CD14-positive monocyte (primary cell): Measurements from ENCODE around the gene ANKRD13D. TPM values are rescaled to one million over a fixed set of nuclear protein-coding genes. Genes with fewer than 3 reads are reported as not detected.

Experiments
- DNase-seq, 3 donors: peaks; one replicate each; pipeline ENCODE4 v3.0.0-alpha.2; 2011 to 2022
- H2AFZ ChIP-seq: 2 replicates; pipeline ENCODE4 v1.6.0; 2012; ENCODE audit warnings: mild to moderate bottlenecking, low read depth, low read length, inconsistent platforms; ENCODE audit not compliant: insufficient read depth, poor library complexity, severe bottlenecking
- H3K27ac ChIP-seq, 2 donors: 1 replicate in 1 of 2; 2 replicates in 1 of 2; pipeline ENCODE4 v1.5.1; 2012 to 2013; ENCODE audit warnings: low read length in 2 of 2, control low read depth in 1 of 2, inconsistent platforms in 1 of 2, low read depth in 1 of 2, mild to moderate bottlenecking in 1 of 2
- H3K27me3 ChIP-seq, 2 donors: one replicate each; pipeline versions ENCODE4 v1.6.0 to v1.6.1; 2011 to 2013; ENCODE audit warnings: low read length in 2 of 2; ENCODE audit not compliant: control insufficient read depth in 2 of 2, insufficient read depth in 2 of 2
- H3K36me3 ChIP-seq, 2 donors: replicated peaks in 1 of 2; 1 replicate in 1 of 2; 2 replicates in 1 of 2; pipeline versions ENCODE4 v1.5.1 to v1.6.1; 2012 to 2013; ENCODE audit warnings: low read length in 2 of 2, control low read depth in 1 of 2, inconsistent platforms in 1 of 2, mild to moderate bottlenecking in 1 of 2; ENCODE audit not compliant: insufficient read depth in 2 of 2, control insufficient read depth in 1 of 2
- H3K4me1 ChIP-seq, 2 donors: 1 replicate in 1 of 2; 2 replicates in 1 of 2; pipeline versions ENCODE4 v1.5.1 to v1.6.1; 2012 to 2013; ENCODE audit warnings: low read length in 2 of 2, control low read depth in 1 of 2, inconsistent platforms in 1 of 2, mild to moderate bottlenecking in 1 of 2, moderate library complexity in 1 of 2; ENCODE audit not compliant: insufficient read depth in 2 of 2, control insufficient read depth in 1 of 2
- H3K4me2 ChIP-seq: replicated peaks from 2 replicates; pipeline ENCODE3; 2012; ENCODE audit warnings: low read length, moderate library complexity, mild to moderate bottlenecking; ENCODE audit not compliant: poor library complexity, severe bottlenecking; ENCODE audit errors: extremely low read depth
- H3K4me3 ChIP-seq, 3 experiments: fragments of 200-600 bp in 1 of 3; sonication (generic) in 1 of 3; replicated peaks in 1 of 3; 1 replicate in 2 of 3; 2 replicates in 1 of 3; pipeline ENCODE4 v1.5.1; 2011 to 2013; ENCODE audit warnings: low read length in 3 of 3, mild to moderate bottlenecking in 3 of 3, control low read depth in 2 of 3, low read depth in 2 of 3, inconsistent platforms in 1 of 3, moderate library complexity in 1 of 3
- H3K79me2 ChIP-seq: 2 replicates; pipeline ENCODE4 v1.6.0; 2012; ENCODE audit warnings: mild to moderate bottlenecking, control low read depth, inconsistent platforms, low read length, moderate library complexity; ENCODE audit not compliant: insufficient read depth
- H3K9ac ChIP-seq: 2 replicates; pipeline ENCODE4 v1.6.0; 2017; ENCODE audit warnings: low read length, mild to moderate bottlenecking; ENCODE audit not compliant: insufficient read depth, poor library complexity, severe bottlenecking
- H3K9me3 ChIP-seq, 2 donors: replicated peaks in 1 of 2; 1 replicate in 1 of 2; 2 replicates in 1 of 2; pipeline versions ENCODE4 v1.5.1 to v1.6.1; 2012 to 2013; ENCODE audit warnings: low read length in 2 of 2, control low read depth in 1 of 2; ENCODE audit not compliant: control insufficient read depth in 1 of 2, insufficient read depth in 1 of 2
- H4K20me1 ChIP-seq: 2 replicates; pipeline ENCODE4 v1.6.0; 2012; ENCODE audit warnings: mild to moderate bottlenecking, low read length, control low read depth, moderate library complexity; ENCODE audit not compliant: insufficient read depth
- H3K27ac Mint-ChIP-seq, 7 donors: one replicate each; pipeline ENCODE4 v1.8.0; 2020; ENCODE audit warnings: mild to moderate bottlenecking in 7 of 7, mixed read lengths in 7 of 7, moderate library complexity in 6 of 7, inconsistent platforms in 2 of 7
- H3K27me3 Mint-ChIP-seq, 3 donors: one replicate each; pipeline ENCODE4 v1.8.0; 2021 to 2022; ENCODE audit warnings: low read depth in 3 of 3, mild to moderate bottlenecking in 3 of 3, mixed read lengths in 3 of 3, moderate library complexity in 3 of 3, inconsistent platforms in 1 of 3
- H3K36me3 Mint-ChIP-seq, 2 donors: one replicate each; pipeline ENCODE4 v1.8.0; 2020; ENCODE audit warnings: mixed read lengths in 2 of 2, inconsistent platforms in 1 of 2, mild to moderate bottlenecking in 1 of 2
- H3K4me1 Mint-ChIP-seq: one replicate; pipeline ENCODE4 v1.8.0; 2020; ENCODE audit warnings: mild to moderate bottlenecking, mixed read lengths
- H3K4me3 Mint-ChIP-seq, 2 donors: one replicate each; pipeline ENCODE4 v1.8.0; 2020; ENCODE audit warnings: mild to moderate bottlenecking in 2 of 2, mixed read lengths in 2 of 2, moderate library complexity in 1 of 2
- H3K9me3 Mint-ChIP-seq, 7 donors: one replicate each; pipeline ENCODE4 v1.8.0; 2020 to 2022; ENCODE audit warnings: mixed read lengths in 7 of 7, mild to moderate bottlenecking in 6 of 7, moderate library complexity in 6 of 7, inconsistent platforms in 2 of 7
- WGBS: methylation state at CpG from one replicate; pipeline ENCODE4 v1.1.5; 2013; ENCODE audit warnings: missing lambda C conversion rate; ENCODE audit not compliant: insufficient coverage; 5-methylcytosine and 5-hydroxymethylcytosine counted together
- intact Hi-C, 2 donors: fragments of 100-400 bp; cut with micrococcal nuclease; formaldehyde crosslinking; loops; one replicate each; pipeline versions ENCODE4 v1.15.0 to v1.15.1; 2023
- polyA plus RNA-seq, 3 donors: library from polyadenylated mRNA; depleted of rRNA in 1 of 3; unstranded in 2 of 3; stranded (reverse) in 1 of 3; fragments of 300-500 nt in 2 of 3; fragments of >200 nt in 1 of 3; fragmentation: Illumina TruSeq in 2 of 3; gene quantifications; 1 replicate in 2 of 3; 2 replicates in 1 of 3; pipeline ENCODE4 v1.2.3, GENCODE V29; 2012 to 2021
- TF ChIP-seq, protein P1 (sequence below): fragments of 200-600 bp; IDR thresholded peaks from one replicate; pipeline ENCODE4 v1.8.0; 2022; ENCODE audit warnings: antibody characterized with exemption, mild to moderate bottlenecking

ANKRD13D gene
- polyA plus RNA-seq, 3 donors: 9.1 to 389 (median 10.3) TPM

DNA sequence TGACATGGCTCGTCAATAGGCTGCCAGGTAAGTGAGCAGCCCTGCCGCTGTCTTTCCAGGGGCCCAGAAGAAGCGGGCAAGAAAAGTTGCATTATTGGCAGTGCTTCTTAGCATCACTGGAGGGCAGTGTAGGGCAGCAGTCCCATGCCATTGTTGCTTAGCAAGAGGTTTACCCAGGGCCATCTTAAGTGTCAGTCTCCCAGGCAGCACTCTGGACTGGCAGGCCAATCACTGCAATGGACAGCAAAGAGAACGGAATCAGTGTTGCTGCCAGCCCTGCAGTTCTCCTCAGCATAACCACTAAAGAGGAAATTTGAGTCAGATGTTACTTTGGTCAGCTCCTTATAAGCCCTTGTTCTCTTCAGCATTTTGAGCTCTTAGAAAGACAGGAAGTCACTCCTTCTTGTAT lies 36.3 kb upstream of the ANKRD13D start:
- Mint-ChIP-seq H3K36me3 (peaks cover 90 to 99% of the 10 kb centered on the region in 2 donors), H3K9me3 (no peaks in the 10 kb centered on the region), H3K27me3 (peaks cover 0 to 2% (median 2%) of the 10 kb centered on the region in 3 donors), H3K27ac (peak overlapping the region in 4 of 7 donors; percentile 30 to 81 (median 44)), H3K4me1 (peaks cover 8% of the 10 kb centered on the region), H3K4me3 (no peak overlapping the region)
- no peak overlapping the region for H3K4me3 ChIP-seq
- peaks cover 27% of the 10 kb centered on the region for H3K79me2 ChIP-seq
- H3K9me3 ChIP-seq: no peaks in the 10 kb centered on the region
- no peak overlapping the region for H3K4me2 ChIP-seq
- intact Hi-C loops: no loop called here
- TF ChIP-seq, protein P1, sequence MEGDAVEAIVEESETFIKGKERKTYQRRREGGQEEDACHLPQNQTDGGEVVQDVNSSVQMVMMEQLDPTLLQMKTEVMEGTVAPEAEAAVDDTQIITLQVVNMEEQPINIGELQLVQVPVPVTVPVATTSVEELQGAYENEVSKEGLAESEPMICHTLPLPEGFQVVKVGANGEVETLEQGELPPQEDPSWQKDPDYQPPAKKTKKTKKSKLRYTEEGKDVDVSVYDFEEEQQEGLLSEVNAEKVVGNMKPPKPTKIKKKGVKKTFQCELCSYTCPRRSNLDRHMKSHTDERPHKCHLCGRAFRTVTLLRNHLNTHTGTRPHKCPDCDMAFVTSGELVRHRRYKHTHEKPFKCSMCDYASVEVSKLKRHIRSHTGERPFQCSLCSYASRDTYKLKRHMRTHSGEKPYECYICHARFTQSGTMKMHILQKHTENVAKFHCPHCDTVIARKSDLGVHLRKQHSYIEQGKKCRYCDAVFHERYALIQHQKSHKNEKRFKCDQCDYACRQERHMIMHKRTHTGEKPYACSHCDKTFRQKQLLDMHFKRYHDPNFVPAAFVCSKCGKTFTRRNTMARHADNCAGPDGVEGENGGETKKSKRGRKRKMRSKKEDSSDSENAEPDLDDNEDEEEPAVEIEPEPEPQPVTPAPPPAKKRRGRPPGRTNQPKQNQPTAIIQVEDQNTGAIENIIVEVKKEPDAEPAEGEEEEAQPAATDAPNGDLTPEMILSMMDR: peak; percentile 53
- H2AFZ ChIP-seq: no peak overlapping the region
- WGBS: 69% methylated on average over 4 of the region's 4 CpGs
- no peak overlapping the region for H3K9ac ChIP-seq
- peak overlapping the region in 1 of 2 donors; percentile 25 for H3K27ac ChIP-seq
- H3K27me3 ChIP-seq: no peaks in the 10 kb centered on the region
- H3K36me3 ChIP-seq: peaks cover 94 to 96% of the 10 kb centered on the region in 2 donors
- DNase-seq: peak; percentile 59 to 71 (median 60)
- peaks cover 0 to 7% of the 10 kb centered on the region in 2 donors for H3K4me1 ChIP-seq
- peaks cover 98% of the 10 kb centered on the region for H4K20me1 ChIP-seq

DNA sequence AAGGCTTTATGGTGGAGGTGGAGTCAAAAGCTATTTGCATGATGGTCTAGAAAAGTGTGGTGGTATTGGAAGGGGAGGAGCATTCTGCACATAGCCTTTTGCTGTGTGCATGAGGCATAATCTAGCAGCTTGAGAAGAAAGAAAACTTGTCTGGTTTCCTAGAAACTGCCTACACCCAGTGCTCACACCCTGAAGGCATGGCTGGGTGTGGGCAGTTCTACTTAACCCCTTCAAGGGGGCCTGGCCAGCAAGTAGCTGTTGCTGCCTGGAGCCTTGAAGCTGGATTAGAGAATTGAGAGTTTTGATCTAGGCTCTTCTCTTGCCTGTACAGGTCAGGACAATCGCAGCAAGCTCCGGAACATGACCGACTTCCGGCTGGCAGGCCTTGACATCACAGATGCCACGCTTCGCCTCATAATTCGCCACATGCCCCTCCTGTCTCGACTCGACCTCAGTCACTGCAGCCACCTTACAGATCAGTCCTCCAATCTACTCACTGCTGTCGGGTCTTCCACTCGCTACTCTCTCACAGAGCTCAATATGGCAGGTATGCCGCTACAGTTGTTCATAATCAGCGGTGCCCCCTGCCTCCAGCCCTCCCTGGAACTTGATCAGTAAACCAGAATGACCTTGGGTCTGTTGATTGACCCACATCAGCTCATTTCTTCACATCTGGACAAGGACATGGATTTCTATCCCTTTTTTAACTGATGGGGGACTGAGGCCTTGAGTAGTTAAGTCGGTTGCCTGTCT lies 35.1 kb upstream of the ANKRD13D start:
- Mint-ChIP-seq H3K27ac (peak overlapping the region in 3 of 7 donors; percentile 17 to 77 (median 27)), H3K4me1 (peaks cover 8% of the 10 kb centered on the region), H3K36me3 (peaks cover 78 to 95% of the 10 kb centered on the region in 2 donors), H3K9me3 (no peaks in the 10 kb centered on the region), H3K27me3 (peaks cover 0 to 2% (median 2%) of the 10 kb centered on the region in 3 donors), H3K4me3 (no peak overlapping the region)
- Histone ChIP-seq H4K20me1 (peaks cover 98% of the 10 kb centered on the region), H2AFZ (no peak overlapping the region), H3K4me1 (peaks cover 0 to 7% of the 10 kb centered on the region in 2 donors), H3K9ac (no peak overlapping the region), H3K4me2 (no peak overlapping the region), H3K9me3 (no peaks in the 10 kb centered on the region), H3K27ac (peak overlapping the region in 1 of 2 donors; percentile 25), H3K36me3 (peaks cover 82 to 84% of the 10 kb centered on the region in 2 donors), H3K4me3 (no peak overlapping the region), H3K79me2 (peaks cover 21% of the 10 kb centered on the region), H3K27me3 (no peaks in the 10 kb centered on the region)
- DNase-seq: no peak
- TF ChIP-seq, protein P1: no peak
- WGBS: 98% methylated on average over 14 of the region's 14 CpGs
- intact Hi-C loops: no loop called here
